Right lobe of liver (tissue), 4 donors: ENCODE results near the gene GOLGA6L10.
"Not testable (repeated sequence)": the region's sequence is repeated elsewhere in the genome, so short reads cannot be mapped to it uniquely, and the experiment has no call there.

ENCODE experiments used
- CTCF ChIP-seq, 4 donors: fragments of 200-600 bp in 3 of 4; fragments of 450-650 bp in 1 of 4; IDR thresholded peaks; one replicate each; pipeline versions ENCODE4 v1.5.1 to v1.8.0; 2016 to 2022; ENCODE audit warnings: antibody characterized with exemption in 4 of 4, mild to moderate bottlenecking in 2 of 4
- POLR2A ChIP-seq: fragments of 450-650 bp; IDR thresholded peaks from one replicate; pipeline ENCODE4 v1.6.1; 2017; ENCODE audit warnings: antibody characterized with exemption, mild to moderate bottlenecking
- donor health status: DM: no; HTN: no; CAD: no.
- donor health status: DM: no; HTN: no; CAD: no.
- donor health status: DM: no; HTN: yes; CAD: no.

GRCh38 chr15:82317516-82317915 is 31.8 kb downstream of the GOLGA6L10 start:
- TF ChIP-seq CTCF (IDR thresholded peaks at IDR 0.05); POLR2A: not testable (repeated sequence)
